Kidney glomerular epithelial cell (primary cell): ENCODE data around the gene STK38.

ENCODE experiments used
- DNase-seq: peaks from one replicate; lab custom pipeline; 2025; lab: John Stamatoyannopoulos, UW

STK38 gene

DNA sequence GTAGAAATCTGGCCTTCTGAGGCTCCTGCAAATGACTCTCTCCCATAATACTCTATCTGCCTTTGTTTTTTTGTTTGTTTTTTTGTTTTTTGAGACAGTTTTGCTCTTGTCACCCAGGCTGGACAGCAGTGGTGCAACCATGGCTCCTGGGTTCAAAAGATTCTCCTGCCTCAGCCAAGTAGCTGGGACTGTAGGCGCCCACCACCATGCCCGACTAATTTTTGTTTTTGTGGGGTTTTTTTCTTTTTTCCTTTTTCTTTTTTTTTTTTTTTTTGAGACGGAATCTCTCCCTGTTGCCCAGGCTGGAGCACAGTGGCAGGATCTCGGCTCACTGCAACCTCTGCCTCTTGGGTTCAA, 16.6 kb upstream of the STK38 start:
- DNase-seq, result no peak

DNA sequence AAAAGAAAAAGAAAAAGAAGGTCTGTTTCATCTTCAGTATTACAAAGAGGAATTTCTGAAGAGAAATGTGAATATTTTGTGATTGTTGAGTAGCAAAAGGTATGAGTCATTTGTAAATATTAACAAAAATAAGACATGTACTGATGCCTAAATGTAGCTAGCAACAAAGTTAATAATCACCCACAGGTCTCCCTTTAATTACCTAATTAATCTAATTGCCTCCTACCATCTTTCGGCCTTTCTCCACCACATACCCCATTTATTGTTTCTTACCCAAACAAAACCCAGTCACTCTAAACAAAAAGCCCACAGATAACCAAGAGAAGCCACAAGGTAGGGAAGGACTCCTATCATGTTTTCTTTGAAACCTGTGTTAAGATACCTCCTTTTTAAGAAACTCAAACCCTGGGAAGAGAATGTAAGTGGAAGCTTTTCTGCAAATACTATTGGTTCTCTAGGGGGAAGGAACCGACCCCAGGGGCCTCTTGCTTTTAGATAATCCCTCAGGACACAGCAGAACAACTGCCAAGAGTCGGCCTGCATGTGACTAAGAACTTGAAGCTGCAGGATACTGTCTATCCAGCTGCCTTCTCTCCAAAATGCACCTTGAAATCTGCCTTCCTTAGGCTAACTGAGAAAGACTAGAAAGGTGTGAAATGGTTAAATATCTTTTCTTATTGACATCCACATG, 16.1 kb upstream of the STK38 start:
- DNase-seq, result no peak

DNA sequence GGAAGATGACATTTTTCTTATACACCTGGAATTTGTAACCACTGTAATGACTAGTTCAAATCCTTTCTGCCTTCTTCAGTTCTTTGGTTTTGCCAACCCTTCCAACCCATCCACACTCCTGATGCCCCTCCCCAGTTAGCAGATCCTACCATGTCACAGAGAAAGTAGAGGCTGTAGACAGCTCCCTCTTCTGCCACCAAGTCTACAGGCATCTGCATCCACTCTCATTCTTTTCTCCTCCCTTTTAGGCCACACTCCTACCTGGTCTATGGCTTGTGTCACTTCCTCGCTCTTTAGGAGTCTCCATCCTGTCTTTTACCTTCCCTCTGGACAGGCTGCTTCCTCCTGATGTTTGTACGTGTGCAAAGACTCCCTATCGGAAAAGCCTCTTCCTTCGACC, 13.5 kb upstream of the STK38 start:
- DNase-seq, result no peak

DNA sequence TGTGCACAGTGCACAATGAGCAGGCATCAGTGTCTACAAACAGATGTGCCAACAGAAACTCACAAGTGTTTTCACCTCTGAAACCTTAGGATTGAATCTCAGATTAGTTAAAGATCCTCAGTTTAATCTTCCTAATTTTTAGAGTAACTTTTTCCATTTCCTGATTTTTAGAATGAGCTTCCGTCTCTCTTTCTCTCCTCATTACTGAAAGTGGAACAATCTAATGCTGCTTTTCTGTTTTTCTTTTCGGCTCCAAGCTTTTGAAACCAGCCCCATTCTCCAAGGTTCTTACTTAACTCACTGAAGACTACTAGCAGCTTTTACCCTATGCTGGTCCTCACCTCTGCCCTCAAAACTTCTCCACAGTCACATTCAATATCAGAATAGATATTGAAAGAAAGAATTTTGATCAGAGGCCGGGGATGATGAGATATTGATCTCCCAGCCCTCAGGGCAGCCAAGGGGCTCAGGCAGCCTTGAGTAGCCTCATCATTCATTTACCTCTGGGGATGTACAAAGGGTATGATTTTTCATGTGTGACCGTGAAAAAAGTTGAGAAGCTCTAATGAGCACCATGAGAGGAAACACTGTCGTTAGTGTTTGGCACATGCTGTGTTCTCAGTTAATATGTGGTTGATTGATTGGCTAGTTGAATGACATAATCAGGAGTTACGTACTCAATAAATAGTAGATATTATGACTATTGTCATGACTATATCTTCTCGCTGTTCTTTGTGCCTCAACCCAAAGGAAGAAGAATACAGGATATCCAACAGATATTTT, 11.9 kb upstream of the STK38 start:
- DNase-seq, result no peak

DNA sequence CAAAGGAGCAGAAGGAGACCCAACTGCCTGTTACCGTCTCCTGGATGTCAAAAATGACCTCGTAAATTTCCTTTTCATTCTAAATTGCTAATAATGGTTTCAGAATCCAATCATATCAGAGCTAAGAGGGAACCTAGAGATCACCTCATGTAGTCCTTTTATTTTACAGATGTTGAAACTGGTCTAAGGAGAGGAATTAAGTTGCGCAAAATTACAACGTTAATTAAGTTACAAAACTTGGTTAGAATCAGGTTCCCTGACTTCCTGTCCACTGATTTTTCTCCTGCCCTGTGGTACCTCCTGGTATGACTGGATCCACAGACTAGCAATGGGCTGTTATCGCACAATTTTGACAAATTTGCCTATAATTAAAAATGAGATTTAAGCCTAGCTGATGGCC, 9.0 kb upstream of the STK38 start:
- no peak for DNase-seq

DNA sequence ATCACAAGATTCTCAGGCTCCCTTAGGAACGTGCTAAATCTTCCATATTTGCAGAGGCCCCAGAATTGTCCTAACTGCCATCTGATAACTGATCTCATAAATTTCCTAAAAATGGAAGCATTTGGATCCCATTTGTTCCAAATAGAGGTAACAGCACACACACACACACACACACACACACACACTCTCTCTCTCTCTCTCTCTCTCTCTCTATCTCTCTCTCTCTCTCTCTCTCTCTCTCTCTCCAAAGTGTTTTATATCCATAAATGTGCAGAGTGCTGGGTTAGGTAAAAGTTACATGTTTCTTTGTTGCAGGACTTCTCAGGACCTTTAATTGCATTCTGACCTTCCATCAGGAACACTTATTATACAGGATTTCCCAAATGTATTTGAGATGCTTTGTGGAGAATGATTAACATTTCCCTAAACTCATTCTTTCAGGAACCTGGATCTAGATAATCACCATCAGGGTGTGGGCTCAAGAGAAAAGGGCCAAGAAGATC, 8.5 kb upstream of the STK38 start:
- DNase-seq, result no peak

DNA sequence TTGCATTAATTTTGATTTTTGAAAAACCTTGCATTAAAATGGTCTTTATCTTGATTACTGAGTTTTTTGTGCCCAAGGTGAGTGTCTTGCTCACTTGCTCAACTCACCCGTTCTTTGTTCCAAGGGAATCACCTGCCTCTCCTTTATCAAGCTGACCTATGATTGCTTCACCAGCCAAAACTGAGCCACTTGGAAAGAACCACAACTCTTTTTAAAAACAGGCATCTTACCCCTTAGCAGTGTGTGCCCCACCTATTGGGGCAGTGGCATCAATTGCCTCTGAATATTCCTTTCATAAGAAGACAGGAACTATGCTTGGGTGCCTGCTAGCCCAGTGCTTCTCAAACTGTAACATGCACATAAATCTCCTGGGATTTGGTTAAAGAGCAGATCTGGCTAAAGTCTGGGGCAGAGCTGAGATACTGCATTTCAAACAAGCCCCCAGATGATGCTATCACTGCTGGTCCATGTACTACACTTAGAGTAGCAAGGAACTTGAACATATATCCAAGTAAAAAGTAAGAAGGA, 3.3 kb upstream of the STK38 start:
- no peak for DNase-seq

DNA sequence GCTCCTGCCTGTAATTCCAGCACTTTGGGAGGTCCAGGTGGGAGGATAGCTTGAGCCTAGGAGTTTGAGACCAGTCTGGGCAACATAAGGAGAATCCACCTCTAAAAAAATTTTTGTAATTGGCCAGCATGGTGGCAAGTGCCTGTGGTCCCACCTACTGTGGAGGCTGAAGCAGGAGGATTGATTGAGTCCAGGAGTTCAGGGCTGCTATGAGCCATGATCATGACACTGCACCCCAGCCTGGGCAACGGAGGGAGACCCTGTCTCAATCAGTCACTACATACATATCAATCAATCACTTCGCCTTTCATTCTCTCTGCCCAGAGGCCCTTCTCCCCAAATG, 1.1 kb upstream of the STK38 start:
- no peak for DNase-seq

DNA sequence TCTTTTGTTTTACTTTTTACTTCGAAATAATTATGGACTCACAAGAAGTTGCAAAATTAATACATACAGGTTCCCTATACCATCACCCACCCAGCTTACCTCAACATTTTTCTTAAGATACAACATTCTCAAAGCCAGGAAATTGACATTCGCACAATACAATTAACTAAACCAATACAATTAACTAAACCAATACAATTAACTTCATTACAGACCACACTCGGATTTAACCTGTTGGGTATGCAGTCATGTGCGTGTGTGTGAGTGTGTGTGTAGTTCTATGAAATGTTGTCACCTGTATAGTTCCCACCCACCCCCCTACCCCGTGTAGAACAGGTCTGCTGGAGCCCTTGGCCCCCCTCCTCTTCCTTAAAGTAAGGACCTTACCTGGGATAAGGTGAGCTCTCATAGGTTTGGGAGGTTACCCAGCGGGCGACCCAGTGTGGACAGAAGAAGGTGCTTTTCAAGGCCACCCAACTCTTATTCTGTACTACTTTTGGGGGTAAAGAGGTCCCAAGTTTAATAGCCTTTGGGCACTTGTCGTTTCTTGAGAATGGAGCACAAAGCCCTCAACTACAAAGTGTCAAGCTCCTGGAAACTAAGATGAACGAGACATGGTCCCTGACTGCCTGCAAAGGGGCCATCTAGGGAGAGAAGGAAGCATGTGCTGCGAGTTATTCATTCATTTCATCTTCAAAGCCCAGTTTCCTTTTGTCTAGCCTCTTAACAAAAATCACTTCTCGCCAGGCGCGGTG, 544 bp upstream of the STK38 start:
- no peak for DNase-seq

DNA sequence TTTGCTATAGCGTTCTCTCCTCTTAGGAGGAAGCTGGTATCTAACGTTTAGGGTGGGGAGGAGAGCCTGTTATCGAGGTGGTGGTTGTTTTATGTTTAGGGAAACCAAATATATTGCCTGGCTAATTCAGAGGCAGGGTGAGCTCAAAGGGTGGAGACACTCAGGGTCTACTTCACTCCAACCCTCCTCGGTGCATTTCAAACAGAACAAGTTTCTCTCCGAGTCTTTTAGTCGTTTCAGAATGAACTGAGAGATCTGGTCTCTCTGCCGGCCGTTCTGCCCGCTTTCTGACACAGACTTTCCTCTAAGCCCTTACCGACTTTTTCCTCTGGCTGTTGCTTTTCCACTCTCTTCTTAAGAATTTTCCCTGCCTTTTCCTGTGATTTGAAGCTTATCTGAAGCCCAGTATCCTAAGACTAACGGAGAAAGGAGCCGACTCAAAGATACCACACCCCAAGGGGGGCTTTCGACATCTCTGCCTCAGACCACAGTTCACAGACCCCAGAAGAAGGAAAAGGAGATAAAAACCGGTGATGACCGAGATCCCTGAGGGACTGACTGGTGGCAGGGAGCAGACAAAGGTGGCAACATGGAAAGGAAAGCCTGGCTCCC, 865 bp downstream of the STK38 start:
- DNase-seq, result peak; percentile 37

DNA sequence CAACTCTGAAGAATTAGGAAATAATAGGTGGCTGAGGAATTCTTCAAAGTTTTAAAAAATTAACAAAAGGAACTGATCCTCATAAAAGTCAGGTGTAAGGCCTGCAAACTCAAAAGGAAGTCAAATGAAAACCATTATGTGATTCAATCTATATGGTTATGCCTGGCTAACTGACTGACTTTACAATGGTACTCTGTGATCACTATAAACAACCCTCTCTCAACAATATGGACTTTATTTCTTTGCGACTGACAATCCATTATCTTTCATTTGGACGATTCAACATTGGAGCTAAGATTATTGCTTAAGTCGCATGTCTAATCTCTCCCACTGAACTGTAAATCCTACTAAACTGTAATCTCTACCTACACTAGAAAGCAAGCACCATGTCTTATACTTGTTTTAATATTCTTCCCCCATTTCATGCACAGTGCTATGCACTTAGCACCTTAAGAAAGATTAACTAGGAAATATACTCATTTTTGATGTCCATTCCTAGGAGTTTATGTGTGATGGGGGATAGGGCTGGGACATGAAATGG, 1.4 kb downstream of the STK38 start:
- DNase-seq, result no peak

DNA sequence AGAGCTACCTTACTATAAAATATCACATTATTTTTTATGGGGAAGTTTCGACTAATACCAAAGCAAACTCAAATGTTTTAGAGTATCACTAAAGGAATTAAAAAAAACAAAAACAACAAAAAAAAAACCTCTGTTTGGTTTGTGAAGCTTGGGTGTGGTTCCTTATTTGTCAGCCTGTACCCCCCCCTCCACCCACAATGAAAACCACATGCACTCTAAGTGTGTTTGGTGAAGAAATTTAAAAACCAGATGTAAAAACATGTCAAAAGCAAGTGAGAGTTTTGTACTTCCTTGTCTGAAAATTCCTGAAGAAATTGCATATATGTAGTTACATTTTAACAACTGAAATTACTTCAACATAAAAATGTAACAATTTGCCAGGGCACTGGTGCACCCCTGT, 3.1 kb downstream of the STK38 start:
- no peak for DNase-seq

DNA sequence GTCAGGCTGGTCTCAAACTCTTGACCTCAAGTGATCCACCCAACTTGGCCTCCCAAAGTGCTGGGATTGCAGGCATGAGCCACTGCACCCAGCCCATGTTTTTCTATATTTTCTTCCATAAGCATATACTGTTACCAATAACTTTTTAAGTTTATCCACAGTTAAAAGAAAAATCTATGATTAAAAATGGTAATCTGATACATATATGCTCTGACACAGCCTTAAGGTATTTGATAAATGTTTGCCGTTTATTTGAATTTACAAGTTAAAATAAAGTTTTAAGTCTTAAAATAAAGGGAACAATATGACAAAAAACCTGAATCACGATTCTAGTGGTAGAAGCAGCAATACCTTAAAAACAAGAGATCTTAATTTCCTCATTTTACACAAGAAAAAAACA, 5.2 kb downstream of the STK38 start:
- no peak for DNase-seq

DNA sequence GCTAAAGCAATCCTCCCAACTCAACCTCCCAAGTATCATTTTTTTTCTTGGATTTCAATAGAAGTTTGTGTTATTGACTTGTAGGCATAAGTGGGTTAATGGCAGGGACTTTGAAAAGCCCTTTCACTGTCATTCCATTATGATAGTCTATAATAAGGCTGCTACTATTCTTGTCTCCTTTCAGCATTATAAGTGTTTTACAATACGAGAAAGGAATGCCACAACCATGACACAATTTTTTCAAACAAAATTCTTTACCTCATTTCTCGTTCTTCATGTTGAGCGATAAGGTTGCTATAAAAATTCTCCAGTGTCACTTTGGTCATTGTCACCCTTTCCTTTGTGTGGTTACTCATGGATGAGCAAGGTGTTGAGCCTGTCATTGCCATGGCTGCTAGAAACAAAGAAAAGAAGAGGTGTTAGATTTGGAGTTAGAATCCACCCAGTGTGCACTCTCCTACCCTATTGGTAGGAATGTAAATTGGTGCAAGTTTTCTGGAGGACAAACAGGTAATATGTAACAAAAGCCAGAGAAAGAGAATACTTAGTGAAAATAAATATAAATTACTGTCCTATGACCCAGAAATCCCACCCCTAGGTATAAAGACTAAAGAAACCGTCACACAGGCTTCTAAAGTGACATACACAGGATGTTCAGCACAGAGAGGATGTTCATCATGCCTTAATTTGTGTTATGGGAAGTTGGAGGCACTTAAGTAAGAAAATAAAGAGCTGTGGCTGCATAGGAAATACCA, 7.3 kb downstream of the STK38 start:
- DNase-seq, result no peak

DNA sequence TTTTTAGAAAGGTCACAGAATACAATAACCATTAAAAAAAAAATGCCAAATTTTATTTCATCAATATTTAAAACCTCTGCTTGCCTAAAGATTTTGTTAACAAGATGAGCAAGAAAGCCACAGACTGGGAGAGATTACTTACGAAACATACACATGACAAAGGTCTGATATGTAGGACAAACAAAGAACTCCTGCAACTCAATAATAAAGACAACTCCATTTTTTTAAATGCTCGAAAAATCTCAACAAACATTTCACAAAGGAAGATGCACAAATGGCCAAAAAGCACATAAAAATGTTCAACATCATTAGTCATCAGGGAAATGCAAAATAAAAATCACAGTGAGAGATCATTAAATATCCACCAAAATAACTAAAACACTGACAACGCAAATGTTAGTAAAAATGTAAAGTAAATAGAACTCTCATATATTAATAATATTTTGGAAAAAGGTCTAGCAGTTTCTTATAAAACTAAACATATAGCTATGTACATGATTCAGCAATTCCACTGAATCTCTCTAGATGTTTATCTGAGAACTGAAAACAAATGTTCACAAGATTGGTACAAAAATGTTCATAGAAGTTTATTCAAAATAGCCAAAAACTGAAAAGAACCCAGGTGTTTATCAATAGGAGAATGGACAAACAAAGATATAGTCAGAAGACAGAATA, 10.3 kb downstream of the STK38 start:
- no peak for DNase-seq

DNA sequence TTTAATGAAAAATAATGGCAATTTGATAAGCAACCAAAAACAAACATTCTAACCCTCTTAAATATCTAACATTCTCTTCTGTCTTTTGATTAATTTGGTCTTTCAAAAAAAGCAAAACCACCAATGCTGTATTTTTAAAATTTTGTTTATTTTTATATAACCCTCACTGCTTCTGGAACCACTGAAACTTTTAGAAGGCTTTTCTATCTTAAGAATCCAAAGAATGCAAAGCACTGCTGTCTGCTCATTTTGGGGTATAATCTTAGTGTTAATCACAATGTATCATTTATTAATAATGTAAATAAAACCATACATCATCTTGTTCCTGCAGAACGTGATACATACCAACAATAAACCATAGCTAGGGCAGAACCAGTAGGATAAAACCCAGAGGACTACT, 14.0 kb downstream of the STK38 start:
- DNase-seq, result no peak

DNA sequence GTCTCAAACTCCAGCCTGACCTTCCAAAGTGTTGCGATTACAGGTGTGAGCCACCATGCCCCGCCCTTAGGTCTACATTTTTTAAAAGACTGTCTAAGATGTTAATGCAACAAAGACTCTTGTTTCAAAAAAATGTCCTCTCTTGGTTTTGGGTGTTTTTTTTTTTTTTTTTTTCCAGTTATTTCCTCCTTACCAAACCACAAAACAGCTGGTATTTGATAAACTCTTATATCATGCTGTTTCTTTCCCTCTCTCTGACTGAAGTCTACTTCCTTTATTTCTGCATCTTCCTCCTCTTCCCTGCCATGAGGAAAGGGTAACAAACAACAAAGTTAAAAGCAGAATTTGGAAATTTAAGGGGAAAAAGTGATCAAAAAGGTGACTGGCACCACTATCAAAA, 21.2 kb downstream of the STK38 start:
- DNase-seq, result no peak

DNA sequence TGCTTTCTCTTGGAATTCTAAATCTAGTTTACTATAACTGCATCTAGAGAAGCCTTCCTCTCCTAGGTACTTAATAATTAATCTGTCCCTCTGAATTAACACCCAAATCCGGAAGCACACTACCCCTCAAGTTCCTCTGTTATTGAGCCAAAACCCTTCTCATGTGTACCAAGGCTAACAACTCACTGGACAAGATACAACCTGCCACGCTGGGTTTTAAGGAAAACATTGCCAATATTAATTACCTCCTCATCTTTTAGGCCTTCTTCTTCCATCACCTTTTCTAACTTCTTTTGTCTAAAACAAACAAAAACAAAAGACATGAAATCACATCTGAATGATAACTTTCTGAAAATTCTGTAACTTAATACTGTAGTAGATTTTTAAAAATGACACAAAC, 21.9 kb downstream of the STK38 start:
- DNase-seq, result no peak

DNA sequence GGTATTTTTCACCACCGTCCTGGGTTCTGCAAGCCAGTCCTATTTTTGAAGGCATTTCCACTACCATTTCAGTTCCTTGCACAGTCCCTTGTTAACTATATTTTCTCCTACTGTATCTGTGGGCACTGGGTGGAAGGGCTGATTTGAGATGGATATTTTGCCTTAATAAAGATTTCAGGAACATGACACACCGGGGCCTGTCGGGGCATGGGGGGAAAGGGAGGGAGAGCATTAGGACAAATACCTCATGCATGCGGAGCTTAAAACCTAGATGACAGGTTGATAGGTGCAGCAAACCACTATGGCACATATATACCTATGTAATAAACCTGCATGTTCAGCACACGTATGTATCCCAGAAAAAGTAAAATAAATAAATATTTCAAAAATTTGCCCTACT, 22.4 kb downstream of the STK38 start:
- DNase-seq, result no peak

DNA sequence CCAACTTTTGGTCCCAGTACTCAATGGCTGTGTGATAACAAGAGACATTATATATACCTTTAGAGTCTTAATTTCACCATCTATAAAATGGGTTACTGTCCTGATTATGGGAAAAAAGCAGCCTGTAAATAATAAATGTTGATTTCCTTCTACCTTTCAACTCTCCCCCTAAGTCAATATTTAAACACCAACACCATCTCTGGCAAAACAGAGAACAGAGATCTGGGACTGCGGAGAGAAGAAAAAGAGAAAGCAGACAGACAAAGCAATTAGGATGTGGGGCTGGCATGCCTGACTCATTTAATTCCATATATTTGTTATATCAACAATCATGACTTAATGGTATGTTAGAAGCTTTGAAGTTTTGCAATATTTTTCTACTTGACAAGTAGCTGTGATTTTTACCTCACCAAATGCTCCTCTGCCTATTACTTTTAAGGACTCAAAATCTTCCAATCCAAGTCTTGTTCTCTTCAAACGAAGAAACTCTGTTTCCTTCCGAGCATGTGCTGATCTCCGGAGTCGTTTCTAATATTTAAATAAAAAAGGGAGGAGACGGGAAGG, 23.3 kb downstream of the STK38 start:
- DNase-seq, result no peak

DNA sequence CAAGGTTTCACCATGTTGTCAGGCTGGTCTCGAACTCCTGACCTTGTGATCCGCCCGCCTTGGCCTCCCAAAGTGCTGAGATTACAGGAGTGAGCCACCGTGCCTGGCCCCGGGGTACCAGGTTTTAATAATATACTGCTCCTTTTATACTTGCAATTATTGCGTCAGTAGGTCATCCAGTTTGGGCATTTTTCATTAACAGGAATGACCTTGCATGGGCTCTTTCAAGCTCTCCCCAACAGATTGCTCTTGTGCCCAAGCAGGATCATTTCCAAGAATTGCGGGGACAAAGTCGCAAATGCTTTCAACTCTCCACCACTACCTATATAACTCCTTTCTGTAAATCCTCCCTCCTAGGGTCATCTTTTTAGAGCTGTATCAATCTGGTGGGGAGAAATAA, 23.8 kb downstream of the STK38 start:
- DNase-seq, result no peak
